Middle frontal gyrus (tissue), 1 donor: ENCODE measurements around the gene ABL1.

Experiments used
- DNase-seq: peaks from one replicate; pipeline ENCODE4 v3.0.0-alpha.2; 2015; ENCODE audit warnings: low spot score; ENCODE audit errors: extremely low spot score

Gene ABL1

DNA sequence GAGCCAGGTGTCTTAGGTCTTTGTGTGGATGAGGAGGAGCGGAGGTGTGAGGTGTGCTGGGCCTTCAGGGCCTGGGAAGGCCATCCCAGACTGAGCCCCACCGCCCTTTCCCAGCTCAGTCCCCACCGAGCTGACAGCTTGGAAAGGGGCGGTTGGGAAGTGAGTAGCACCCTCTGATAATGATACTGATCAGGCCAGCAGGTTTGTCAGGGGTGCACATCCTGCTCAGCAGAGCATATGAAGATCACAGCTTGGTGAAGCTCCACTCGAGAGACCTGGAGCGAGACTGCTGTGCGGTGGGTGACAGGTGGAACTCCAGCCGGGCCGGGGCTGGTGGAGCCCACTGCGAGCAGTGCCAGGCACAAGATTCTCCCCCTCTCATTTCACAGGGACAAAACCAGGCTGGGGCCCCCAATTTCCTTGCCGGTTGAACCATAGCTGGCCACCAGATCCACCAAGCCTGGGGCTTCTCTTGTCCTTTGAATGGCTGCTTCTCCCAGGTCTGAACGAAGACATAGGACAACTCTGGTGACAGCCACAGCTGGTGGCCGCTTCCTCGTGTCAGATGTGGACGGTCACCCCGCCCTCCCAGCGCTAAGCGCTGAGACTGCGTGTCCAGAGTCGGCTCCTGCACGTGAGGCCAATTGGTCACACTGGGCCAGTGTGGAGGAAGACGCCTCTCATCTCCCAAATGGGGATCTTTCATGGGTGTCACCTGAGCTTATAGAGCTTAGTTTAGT, 53.3 kb downstream of the ABL1 start:
- DNase-seq, result no peak

DNA sequence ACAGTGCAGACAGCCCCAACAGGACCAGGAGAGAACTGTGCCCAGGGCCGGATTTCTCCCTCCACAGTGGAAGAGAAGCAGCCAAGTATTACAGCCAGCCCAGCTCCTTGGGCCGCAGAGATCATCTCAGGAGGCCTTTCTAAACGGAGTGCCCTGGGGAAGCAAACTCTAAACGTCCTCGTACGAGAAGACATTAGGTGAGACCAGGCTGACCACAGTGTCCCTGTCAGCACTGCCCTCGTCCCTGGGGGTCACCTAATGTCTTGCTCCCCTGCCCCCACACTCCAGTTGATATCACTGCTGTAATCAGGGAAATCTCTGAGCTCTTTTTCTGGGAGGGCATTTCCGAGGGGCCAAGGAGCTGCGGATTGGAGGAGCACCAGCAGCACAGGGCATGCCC, 55.1 kb downstream of the ABL1 start:
- no peak for DNase-seq

DNA sequence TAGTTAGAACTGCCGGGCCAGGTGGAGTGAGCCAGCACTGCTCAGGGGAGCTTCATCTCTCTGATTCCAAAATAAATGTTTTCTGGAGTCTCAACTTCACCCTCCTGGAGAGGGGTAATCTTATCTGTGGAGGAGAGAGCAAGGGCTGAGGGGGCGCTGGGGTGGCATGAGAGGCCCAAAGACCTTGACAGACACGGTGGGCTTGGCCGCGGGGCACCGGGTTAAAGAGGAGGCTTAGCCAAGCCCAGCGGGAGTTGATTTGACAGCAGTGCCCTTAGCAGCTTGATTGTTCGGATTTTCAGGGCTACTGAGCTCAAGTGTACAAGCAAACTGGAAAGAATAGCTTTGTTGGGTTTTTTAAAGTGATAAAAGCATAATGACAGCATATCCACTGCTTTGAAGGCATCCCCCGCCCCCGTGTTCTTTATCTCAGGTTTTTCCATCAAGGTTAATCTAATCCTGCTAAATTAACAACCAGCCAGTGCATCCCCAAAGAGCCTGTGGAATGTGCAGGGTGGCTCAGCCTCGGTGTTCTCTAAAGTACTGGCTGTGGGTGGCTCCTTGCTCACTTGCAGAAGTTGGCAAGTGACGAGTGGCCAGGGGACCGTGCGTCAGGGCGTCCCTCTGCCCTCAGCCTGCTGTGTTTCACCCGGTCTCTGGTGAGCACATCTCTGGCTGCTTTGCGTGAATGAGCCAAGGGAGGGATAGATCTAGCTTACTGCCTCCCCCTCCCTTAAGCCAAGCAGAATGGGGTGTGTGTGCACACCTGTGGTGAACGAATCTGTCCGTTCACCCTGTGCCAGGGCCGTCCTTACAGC, 56.0 kb downstream of the ABL1 start:
- DNase-seq, result no peak

DNA sequence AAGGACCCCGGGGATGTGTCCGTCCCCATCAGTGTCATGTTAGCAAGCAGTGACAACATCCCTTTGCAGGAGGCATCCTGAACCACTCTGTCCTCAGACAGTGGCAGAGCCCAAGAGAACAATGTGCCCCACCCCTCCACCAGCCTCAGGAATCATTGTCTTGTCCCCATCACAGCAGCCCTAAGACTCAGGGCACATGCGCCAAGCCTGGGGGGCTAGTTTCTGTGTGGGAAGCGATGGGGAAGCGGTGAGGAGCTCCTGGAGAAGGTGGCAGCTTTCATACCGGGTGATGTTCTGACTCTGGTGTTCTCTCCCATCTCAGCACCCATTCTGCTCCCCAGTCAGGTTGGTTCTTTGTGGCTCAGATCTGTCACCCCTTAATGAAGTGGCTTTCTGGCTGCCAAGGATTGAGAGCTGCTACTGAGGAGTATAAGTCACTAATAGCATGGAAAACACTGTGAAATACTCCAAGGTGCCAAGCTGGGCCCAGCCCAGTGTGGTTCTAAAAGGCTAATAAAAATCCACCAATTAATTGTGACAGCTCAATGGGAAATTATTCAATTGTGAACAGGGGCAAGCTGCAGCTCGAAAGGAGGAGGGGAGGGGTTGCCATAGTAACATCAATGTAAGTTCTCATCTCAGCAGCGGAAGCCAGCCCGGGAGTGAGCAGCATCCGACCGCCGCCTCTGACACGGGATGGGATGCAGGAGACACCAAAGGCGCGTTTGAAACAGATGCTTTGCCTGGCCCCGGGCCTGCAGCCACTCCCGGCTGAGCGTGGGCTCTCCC, 56.8 kb downstream of the ABL1 start:
- DNase-seq, result no peak

DNA sequence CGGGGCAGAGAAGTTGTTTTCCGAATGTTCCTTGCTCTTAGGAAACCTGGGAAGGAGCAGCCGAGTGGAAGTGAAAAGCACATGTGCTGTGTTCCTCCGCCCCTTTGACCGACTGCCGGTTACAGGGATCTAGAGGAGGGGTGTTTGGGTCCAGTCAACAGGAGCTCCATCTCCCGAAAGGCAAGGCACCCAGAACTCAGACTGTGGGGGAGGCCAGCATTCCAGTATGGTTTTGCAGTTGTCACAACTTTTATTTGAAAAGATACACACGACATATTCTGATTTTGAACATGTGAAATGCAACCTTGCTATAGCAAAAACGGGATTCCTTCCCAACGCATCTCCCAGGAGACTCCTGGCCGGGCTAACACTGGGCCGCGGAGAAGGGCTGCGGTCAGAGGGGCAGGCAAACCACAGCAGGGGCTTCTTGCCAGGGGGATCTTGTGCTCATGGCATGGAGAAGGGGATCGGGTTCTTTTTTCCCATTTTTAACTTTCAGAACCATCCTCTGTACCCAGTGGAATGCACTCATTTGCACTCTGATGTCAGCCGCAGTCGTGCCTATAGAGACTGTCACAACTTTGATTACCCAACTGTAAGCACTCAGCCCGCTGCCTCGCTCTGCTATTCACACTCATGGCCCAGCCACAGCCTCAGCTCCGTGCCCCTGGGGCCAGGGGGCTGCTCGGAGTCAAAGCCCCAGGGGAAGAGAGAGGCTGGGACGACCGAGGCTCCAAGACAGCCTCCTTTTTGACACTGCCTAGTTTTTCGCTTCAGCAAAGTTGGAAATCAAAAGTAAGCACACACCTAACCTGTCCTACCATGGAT, 57.6 kb downstream of the ABL1 start:
- DNase-seq, result no peak

DNA sequence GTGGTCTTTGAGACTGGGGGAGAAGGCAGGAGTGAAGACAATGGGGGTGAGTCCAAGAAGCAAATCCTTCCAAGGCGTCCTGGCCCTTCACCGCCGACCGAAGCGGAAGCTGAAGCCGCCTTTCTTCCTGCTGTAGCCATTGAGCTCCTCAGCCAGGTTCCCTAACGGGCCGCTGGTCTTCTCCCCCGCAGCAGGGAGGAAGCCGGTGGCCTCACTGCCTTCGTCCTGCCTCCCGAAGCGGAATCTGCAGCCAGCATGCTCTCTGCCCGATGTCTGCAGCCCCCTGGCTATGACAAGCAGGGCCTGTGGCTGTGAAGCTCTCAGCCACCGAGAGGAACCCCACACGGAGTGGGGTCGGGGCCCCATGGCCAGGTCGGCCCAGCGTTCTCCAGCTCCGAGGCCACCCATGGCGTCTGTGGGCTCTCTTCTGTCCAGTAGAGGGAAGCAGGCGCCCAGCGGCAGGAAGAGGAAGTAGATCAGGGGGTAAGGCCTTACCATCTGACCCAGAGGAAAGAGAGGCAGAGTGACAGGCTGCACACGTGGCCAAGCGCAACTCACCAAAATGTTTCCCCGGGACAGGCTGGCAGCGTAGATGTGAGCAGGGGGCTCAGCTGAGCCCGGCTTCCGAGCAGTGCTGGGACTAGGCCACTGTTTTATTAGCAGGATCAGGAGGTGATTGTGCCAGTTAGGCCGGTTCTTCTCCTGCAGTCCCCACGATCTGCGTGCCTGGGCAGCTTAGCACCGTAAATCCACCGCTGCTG, 58.5 kb downstream of the ABL1 start:
- DNase-seq, result no peak

DNA sequence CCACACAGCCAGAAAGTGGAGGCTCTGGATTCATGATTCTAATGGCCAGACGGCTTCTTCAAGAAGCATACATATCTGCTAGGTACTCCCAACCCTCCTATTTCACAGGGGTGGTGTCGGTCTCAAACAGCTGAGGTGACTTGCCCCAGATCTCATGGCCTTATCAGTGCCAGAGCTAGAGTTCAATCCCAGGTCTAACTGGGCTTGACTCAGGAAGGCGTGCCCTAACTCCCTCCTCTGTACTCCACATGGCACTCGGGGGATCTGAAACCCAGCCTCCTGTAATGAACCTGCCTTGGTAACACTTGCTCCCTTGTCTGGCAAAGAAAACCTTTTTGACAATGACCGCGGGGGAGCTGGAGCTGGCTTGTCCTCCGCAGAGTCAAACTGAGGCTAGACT, 59.5 kb downstream of the ABL1 start:
- DNase-seq, result no peak

DNA sequence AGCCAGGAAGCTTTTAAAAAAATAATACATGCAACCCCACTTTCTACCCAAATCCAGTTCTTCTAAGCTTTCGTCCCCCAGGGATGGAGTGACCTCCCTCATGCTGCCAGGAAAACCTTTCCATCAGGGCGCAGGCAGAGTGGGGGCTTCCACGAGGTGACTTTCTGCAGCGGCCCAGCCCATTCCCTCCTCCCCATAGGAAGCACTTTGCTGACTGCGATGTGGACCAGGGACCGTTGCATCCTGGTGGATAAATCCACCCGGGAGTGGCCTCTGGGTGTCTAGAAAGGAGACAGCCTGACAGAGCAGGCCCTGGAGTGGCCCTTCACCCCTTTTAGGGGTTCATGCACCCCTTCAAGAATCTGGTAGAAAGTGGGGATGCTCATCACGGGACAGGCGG, 60.0 kb downstream of the ABL1 start:
- no peak for DNase-seq

DNA sequence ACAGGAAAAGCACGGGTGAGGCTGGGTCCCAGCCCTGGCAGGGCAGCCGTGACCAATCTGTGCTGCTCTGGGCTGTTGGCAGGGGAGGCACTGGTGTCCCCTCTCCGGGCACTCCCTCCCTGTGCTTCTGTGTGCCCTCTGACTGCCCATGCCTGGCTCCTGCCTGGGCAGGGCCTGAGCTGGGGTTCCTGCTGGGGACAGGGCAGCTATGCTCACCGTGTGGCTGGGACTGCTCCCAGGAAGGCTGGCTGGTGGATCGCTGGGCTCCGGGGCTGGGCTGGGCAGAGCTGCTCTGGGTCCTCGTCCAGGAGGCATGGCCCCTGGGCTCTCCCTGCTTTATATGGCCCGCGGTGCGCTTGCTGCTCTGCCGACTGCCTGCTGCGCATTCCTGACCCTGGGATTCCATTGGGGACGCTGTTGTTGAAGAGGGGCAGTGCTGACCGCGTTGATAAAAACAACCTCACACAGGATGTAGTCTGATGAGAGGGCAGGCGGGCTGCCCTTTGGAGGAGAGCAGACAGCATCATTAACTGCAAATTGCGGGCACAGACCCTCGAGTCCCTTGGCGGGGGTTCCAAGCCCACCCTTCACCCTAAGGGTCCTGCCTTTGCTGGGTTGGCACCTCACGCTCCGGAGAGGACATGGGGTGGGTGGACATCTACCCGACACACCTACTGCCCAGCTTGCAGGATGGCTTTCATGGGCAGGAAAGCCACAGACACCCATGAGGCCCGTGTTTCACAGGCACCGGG, 60.6 kb downstream of the ABL1 start:
- DNase-seq, result no peak

DNA sequence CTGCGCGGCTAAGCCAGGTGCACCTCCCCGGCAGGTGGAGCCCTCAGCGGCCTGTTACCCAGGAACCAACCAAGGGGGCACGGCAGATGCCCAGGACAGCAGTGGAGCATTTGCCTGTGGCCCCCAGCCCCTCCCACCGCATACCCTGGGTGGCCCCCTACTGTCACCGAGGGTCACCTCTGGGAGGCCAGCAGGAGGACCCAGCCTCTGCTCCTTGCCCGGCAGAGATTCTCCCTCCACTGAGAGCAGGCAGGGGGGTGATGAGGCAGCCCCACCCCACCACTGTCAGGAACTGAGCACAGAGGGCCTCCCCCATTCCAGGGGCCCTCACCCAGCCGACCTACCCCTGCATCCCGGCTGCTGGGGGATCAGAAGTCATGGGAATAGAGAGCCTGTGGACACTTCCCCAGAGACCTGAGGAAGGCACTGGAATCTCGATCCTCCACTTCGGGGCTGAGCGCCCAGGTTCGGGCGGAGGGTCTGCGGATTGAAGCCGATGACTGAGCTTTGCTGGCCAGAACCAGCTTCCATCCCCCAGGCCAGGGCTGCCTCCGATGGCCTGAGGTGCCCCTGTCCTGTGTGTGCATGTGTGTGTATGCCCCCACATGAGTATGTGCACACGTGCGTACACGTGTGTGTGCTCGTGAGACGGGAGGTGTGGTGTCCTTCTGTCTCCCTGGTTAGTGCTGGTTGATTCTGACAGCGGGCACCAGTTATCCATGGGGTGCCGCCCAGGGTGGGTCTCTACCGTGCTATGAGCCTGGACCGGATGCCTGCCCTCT, 61.4 kb downstream of the ABL1 start, which contains the start of gene QRFP:
Gene QRFP (minus strand): TSS at position 580 of the 782 bp plus-strand sequence. CDS start 2,974 bp downstream, outside the sequence.
- DNase-seq, result no peak

DNA sequence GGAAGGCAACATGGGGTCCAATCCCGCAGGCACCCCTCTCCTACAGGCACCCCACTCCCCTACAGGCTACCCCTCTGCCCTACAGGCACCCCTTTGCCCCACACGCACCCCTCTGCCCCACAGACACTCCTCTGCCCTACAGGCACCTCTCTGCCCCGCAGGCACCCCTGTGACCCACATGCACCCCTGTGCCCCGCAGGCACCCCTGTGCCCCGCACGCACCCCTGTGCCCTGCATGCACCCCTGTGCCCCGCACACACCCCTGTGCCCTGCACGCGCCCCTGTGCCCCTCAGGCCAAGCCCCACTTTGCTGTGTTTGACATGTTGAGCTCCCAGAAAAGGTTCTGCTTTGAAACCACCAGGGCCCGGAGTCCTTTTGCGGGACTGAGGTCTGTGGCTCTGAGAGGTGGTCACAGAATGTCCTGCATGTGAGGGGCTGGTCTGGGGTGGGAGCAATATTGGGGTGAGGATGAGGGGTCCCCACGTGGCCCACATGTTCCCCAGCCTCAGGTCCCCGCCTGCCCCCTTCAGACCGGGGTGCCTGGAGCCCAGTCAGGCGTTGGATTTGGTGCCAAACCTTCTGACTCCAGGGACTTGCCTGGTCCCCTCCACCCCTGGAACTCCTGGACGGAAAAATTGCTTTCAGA, 62.2 kb downstream of the ABL1 start:
- no peak for DNase-seq

DNA sequence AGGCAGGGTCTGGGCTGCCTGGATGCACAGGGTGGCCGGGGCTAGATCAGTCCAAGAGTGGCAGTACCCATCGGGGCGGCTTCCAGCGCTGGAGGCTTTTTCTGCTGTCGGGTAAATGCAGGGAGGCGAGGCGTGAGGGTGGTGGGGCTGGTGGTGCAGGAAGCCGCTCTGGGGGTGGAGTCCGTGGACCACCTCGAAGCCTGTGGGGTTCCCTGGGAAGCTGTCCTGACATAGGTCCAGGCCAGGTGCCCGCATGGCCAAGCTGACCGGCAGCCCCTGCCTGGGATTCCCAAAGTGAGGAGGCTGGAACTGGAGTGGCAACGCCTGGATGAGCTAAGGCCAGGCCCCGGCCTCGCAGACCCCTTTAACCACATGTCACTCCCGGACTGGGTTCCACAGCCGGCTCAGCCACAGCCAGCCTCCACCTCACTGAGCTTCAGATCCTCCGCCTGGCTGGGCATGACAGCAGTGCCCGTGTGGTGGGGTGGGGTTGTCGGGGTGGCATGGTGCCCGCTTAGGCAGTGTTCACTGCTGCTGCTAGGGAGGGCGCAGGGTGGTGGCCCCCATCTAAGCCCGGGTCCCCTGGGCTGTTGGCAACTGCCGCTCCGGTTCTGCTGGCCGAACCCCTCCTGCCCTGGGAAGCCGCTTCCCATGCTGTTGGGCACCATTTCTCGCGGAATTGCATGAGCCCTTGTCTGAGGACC, 62.9 kb downstream of the ABL1 start:
- no peak for DNase-seq

DNA sequence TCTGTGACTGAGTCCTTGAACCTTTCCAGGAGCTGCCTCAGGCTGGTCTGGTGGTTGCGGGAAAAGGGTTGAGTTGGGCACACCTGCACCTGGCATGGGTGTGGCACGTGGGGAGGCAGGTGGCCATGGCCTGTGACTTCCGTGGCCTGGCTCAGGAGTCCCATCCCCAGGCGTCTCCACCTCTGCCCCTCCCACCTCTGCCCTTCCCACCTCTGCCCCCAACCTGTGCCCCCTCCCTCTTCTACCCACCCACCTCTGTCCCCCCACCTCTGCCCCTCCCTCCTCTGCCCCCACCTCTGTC, 63.4 kb downstream of the ABL1 start:
- no peak for DNase-seq

DNA sequence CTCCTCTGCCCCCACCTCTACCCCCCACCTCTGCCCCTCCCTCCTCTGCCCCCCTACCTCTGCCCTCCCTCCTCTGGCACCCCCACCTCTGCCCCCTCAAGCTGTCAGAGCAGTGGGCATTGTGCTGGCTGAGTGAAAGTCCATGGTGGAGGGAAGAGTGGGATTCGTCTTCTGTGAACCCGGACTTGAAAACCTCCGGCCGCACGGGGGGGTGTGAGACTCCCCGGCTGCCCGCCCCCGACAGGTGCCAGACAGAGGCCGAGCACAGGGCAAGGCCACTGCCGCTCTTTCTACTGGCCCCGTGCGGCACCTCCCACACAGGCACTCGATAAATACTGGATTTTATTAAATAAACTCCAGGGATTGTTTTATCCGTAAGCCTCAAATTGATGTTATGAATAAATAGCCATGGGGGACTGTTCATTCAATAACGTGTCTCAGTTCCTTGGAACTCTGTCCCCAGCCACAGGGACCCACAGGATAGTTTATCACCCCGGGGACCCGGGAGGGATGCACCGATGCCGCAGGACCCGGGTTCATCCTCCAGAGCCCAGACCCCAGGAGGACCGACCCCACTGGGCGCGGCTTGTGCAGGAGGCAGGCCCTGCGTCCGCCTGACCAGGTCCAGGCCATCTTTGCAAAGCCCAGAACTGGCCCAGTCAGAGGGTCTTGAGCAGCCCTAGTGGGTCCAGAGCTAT, 64.1 kb downstream of the ABL1 start:
- DNase-seq, result no peak

DNA sequence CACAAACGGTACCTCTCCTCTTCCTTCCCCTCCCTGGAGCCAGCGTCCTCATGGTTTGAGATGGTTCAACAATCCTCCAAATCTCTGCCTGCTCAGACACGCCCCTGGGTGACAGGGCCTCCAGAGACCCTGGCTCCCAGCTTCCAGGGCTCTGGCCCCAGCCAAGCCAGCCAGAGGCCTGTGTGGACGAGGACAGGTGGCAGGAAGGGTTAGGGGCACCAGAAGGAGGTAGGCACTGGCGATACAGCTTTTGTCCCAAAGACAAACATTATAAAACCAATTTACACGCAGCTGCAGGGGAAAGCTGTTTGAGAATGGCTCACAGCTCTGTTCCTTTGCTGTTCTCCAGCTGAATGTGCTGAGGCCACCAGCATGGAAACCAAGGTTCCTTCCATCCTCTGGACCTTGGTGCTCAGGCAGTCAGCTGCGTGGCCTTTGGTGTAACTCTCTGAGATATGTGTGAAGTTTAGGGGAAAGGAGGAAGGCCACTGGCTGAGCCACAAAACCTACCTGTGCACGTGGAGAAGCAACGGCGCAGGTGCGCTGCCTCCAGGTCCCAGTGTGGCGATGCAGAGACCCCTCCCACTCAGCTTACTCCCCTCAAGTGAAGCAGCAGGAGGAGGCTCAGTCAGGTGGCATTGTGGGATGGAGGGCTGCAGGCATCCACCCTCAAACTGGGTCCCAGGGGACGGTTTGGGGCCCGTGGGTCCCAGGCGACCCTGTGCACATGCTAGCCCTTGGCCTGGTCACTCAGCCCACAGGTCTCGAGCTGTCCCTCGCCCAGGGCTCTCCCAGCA, 65.8 kb downstream of the ABL1 start:
- no peak for DNase-seq

DNA sequence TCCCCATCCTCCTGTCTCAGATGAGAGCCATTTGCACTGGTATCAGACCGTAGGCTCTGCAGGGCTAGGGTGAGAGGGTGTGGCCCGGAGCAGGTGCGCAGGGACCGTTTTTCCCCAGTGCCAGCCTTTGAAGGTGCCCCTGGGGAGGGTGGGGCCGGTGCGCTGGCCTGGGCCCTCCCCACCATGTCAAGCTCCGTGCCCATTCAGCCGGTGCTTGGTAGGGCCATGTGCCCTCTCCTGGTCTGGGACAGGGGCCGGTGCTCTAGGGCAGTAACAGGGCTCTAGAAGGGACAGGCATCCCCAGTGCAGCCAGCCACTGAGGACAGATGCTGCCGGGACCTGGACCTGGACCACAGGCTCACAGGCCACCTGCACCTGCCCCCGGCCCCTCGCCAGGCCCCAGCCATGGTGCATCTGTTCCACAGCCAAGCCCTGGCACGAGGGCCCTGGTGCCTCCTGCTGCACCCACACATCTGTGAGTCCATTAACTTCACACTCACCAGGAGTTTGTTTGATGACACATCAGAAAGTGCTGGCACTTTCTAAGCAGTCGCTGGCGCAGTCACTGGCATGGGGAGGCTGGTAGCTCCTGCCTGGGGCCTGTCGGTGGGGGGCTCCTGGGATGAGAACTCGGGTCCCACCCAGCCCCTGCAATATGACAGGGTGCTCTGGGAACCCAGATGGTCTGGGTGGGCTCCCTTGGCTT, 66.6 kb downstream of the ABL1 start:
- no peak for DNase-seq
